GM18951 (cell line): ENCODE results near the gene CCBE1.

Experiments
- POLR2A ChIP-seq: IDR thresholded peaks from 4 replicates; pipeline ENCODE4 v1.6.1; 2011; ENCODE audit warnings: mild to moderate bottlenecking; ENCODE audit not compliant: insufficient read length, insufficient read depth; ENCODE audit errors: extremely low read depth
- in situ Hi-C: fragments of 300-500 bp; cut with MboI; formaldehyde crosslinking; loops from one replicate; pipeline ENCODE4 v1.12.0; 2022; ENCODE audit warnings: low sequenced_read_pairs, mixed read lengths, inconsistent platforms; ENCODE audit not compliant: unreplicated experiment

CCBE1 gene

DNA sequence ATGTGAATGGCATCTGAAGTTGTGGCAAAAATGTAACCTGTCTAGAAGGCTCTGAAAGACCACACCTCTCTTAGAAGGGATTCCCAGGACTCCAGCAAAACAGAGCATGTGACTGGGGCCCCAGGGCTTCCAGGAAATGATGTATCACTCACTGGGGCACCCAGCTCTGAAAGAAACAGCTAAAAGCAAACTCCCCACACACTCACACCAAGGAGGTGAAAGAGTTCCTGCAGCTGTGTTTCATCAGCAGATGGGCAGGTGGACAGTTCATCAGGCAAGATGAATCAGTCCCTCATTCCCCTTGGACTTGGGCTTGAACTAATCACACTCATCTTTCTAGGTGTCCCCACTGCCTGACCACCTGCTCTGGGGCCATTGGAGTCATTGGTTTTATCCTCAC, 76.2 kb downstream of the CCBE1 start:
- TF ChIP-seq POLR2A, result no peak
- in situ Hi-C loops, result no loop called here

DNA sequence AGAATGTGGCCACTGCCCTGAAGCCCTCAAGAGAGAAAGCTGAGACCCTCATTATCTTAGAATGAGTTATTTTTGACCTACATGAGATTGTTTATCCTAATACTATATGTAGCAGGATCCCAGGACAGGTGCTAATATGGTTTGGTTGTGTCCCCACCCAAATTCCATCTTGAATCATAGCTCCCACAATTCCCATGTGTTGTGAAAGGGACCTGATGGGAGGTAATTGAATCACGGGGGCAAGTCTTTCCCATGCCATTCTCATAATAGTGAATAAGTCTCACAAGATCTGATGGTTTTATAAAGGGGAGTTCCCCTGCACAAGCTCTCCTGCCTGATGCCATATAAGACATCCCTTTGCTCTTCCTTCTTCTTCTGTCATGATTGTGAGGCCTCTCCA, 76.8 kb downstream of the CCBE1 start:
- no peak for TF ChIP-seq POLR2A
- in situ Hi-C loops, result no loop called here

DNA sequence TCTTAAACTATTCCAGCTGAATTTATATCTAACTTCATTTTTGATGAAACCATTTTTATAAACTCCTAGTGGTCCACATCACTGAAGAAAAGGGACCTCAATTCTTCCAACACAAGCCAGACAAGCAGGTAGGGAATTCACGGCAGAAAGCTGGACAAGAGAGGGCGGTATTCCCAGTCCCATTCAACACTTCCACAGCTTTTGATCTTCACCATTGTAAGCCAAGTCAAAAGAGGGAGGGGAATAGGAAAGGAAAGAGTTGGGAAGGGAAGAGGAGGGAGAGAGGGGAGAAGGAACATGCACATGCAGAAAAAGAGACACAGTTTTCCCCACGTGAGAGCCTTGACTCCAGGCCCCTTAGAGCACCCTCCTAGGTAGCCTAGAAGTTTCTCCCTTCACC, 77.4 kb downstream of the CCBE1 start:
- in situ Hi-C loops, result no loop called here

DNA sequence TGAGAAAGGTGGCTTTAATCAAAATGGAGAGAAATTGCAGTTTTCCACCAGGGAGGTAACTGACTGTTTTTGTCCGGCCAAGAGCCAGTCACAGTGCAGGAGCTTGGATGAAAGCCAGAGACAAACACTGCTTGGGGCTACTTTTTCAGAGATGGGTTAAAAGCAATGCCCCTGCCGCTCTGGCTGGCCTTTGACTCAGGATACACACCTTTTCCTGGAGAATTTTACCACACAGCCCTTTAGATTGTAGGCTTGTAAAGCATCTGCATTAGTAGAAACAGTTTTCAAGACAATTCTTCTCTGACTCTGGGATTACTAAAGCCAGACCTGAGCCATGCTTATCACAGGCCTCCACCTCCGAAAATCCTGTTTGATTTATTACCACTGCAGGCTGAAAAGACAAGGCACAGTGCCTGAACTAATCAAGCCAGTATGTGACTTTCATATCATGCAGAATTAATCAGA, 79.7 kb downstream of the CCBE1 start:
- in situ Hi-C loops, result no loop called here
- TF ChIP-seq POLR2A, result no peak

More for the DNA sequence above, 77.4 kb downstream of the CCBE1 start:
- TF ChIP-seq POLR2A, result no peak

DNA sequence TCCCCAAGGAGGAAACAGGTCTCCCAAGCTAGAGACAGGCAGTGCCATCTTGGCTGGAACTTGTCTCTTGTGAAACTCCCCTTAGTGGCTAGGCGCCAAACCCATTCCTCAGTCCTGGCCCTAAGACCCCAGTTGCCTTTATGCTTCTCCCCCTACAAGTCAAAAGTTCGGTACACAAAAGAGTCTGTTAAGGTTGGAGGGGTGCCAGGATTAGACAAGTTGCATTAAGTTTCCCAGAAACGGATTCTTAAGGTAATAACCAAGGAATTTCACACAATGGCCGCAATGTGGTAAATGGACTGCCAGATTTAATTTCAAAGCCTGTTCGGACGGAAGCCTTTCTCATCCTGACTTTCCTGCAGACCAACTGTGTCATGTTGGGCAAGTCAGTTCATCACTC, 80.7 kb downstream of the CCBE1 start:
- TF ChIP-seq POLR2A, result no peak
- in situ Hi-C loops, result no loop called here

DNA sequence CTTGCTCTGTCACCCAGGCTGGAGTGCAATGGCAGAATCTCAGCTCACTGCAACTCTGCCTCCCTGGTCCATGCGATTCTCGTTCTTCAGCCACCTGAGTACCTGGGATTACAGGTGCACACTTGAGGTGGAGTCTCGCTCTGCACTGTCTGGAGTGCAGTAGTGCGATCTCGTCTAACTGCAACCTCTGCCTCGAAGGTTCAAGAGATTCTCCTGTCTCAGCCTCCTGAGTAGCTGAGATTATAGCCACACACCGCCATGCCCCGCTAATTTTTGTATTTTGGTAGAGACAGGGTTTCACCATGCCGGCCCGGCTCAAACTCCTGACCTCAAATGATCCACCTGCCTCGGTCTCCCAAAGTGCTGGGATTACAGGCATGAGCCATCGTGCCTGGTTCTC, 83.3 kb downstream of the CCBE1 start:
- no peak for TF ChIP-seq POLR2A
- in situ Hi-C loops, result no loop called here

DNA sequence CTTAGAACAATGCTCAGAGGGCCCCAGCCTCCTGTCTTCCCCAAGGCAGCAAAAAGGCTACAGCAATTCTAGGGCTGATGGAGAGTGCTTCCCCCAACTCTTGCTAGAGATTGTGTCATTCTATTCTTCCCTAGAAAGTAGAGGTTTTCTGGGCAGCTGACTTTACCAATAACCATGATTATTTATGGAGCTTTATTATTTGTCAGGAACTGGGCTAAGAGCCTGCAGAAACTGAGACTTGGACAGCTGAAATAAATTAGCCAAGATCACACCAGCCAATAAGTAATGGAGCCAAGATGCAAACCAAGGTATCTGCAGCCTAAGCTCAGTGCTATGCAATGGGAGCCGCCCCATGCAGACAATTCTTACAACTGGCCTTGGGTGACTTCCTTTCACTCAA, 84.8 kb downstream of the CCBE1 start:
- TF ChIP-seq POLR2A, result no peak
- in situ Hi-C loops, result no loop called here

DNA sequence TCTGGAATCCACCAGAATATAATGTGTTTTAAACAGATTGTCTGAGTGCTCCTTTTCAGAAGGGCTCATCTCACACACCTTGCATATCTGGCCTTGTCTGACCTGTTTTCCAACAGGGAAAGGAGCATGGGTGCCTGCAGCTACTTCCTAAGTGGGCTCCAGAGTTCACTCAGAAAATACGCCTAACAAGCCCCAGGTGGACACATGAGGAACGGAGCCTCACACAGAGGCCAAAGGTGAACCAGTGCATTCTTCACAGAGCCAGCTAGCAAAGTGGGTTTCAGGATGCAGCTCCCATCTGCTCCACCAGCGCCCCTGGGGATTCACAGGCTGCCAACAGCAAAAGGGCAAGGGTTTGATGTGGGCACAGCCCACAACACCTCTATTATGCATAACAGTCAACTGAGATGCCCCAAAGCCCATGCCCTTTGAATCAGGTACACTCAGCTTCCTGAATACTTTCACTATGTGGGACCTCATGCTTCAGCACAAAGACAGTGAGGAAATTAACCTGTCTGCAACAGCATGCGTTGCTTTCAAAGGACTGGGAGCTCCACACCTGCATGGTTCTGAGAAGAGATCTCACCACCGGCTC, 86.6 kb downstream of the CCBE1 start:
- no peak for TF ChIP-seq POLR2A
- in situ Hi-C loops, result no loop called here

DNA sequence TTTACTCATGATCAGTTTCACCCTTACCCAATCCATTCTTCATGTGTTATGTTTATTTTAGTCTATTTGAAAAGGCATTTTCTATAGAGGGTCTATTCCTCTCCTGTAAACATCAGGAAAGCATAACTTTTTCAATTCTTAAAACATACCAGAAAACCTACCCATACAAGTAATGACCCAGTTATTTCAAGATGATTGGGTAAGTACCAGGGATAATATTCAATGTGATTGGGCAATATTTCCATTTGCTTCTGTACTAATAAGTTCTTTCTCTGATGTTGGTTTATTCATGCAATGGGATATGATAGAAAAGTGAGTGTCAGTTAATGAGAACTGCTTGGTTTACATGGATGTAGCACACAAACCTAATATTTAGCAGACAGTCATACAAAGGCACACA, 87.6 kb downstream of the CCBE1 start:
- no peak for TF ChIP-seq POLR2A
- in situ Hi-C loops, result no loop called here

DNA sequence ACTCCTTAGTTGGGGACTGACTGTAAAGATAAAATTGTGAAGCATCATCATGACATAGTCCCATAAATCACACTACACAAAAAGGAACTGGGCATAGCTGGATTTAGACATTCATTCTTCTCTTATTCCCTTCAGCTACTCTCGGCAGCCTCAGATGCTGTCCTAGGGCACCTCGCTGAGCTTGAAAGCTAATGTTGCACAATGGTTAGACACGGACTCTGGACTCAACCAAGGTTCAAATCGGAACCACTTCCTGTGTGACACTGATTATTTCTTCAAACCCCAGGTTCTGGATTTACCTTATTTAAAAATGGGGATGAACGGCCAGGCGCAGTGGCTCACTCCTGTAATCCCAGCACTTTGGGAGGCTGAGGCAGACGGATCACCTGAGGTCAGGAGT, 89.8 kb downstream of the CCBE1 start:
- in situ Hi-C loops, result no loop called here
- TF ChIP-seq POLR2A, result no peak

DNA sequence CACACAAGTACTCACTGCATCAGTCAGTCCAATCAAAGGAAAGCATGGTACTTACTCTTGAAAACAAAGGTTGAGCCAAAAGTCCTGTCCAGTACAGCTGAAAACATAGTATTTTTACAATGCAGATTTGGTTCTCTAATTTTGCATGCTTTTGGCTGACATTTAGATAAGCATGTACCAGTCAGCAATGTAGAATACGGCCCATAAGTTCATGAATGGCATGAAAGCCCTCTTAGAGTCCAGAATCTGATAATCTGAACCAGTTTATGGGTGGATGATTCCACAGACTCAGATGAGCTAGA, 90.2 kb downstream of the CCBE1 start:
- in situ Hi-C loops, result no loop called here
- TF ChIP-seq POLR2A, result no peak

DNA sequence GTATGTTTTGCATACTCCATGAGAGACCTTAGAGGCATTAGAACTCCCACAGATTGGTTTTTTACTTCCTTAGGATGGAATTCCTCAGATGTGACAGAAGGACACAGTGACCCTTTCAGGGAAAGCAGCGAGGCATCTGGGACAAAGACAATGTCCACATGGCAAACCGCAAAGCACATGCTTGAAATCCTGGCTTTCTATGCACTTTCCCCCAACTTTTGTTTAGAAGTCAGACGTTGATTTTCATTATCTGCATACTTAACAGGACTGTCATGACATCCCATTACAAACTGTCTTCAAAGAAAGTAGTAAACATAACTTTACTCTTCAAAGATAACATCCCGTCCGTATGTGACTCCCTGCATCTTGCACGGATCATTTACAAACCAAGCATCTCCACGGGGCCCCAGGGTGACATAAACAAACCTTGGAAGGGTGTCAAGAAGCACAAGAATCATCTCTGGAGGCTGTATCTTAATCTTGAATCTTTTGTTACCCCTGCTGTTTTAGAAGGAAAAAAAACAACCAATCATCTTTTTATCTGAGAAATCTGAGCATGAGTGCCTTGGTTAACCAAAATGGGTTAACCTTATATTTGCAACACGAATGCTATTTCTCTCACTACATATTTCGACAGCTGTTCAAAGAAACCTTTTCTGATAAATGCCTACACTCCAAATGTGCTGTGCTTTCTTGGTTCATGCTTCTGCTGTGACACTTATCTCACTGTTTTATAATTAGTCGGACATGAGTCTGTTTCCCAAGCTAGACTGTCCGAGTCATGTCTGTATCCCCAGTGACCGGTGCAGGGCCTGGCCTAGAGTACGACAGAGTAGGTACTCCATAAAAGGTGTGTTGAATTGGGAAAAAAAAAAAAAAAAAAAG, 90.8 kb downstream of the CCBE1 start:
- TF ChIP-seq POLR2A, result no peak
- in situ Hi-C loops, result no loop called here

DNA sequence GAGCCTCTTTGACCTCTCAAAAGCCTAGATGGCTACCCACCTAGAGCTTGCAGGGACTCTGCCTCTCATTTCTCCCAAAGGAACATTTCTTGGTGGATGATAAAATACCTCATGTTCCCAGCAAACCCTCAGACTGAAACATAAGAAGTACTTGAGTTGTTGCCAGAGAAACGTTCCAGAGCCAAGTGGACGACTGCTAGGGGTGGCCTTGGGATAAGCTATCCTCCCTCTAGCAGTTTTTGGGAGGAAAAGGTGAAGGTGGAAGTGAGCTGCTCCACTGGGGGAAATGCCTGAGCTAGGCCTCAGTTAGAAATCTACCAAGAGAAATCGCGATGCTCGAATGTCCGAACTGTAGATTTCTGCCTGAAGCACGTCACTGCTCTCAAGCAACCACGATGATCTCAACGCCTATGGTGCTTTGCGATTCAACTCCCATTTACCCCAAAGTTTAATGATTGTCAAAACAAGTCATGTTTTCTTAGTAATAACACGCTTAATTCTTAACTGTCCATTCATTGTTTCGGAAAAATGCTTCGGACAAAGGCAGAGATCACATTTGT, 91.5 kb downstream of the CCBE1 start:
- TF ChIP-seq POLR2A, result no peak
- in situ Hi-C loops, result no loop called here

DNA sequence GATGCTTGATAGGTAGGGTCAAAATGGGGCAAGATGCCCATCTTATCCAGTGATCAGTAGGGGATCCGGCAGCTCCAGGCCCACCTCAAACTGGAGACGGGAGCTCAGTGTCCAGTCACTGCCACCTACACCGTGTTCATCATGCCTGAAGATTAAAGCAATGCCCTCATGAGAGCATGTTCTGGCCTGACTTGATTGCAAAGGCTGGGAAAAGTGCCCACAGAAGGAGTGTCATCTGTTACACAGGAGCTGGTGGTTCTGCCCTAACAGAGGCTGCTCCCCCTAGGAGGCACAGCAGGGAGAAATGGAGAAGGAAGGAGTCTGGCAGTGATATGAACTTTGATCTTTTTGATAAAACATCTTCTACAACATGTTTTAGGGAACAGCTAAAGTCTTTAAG, 92.3 kb downstream of the CCBE1 start:
- no peak for TF ChIP-seq POLR2A

More for the DNA sequence above, 92.3 kb downstream of the CCBE1 start:
- in situ Hi-C loops, result no loop called here
